DOHH2 (cell line): ENCODE measurements around the gene ZNF565.

Source experiments
- H3F3A ChIP-seq: fragments of 200-600 bp; sonication (generic), shearing (Covaris generic); 2 replicates; pipeline ENCODE4 v1.6.0; 2016; ENCODE audit warnings: antibody characterized with exemption, mild to moderate bottlenecking; ENCODE audit not compliant: control insufficient read depth, insufficient read depth
- H3K27ac ChIP-seq: fragments of 200-600 bp; sonication (generic); 2 replicates; pipeline ENCODE4 v1.5.1; 2014; ENCODE audit warnings: low read depth, mild to moderate bottlenecking, low read length, moderate library complexity
- H3K27me3 ChIP-seq: fragments of 200-600 bp; sonication (generic); 2 replicates; pipeline ENCODE4 v1.6.1; 2014; ENCODE audit warnings: mild to moderate bottlenecking, low read length, mixed read lengths; ENCODE audit not compliant: control insufficient read depth
- H3K36me3 ChIP-seq: fragments of 200-600 bp; sonication (generic); 2 replicates; pipeline ENCODE4 v1.6.1; 2014; ENCODE audit warnings: mild to moderate bottlenecking, low read length, moderate library complexity, mixed read lengths; ENCODE audit not compliant: control insufficient read depth
- H3K4me1 ChIP-seq: fragments of 200-600 bp; sonication (generic); 2 replicates; pipeline ENCODE4 v1.6.1; 2014; ENCODE audit warnings: mild to moderate bottlenecking, low read length, mixed read lengths; ENCODE audit not compliant: control insufficient read depth
- H3K4me2 ChIP-seq: fragments of 200-600 bp; sonication (generic); 2 replicates; pipeline ENCODE4 v1.6.0; 2014; ENCODE audit warnings: mild to moderate bottlenecking, low read length, moderate library complexity
- H3K4me3 ChIP-seq: fragments of 200-600 bp; sonication (generic); 2 replicates; pipeline ENCODE4 v1.5.1; 2014; ENCODE audit warnings: mild to moderate bottlenecking, low read length, mixed read lengths
- H3K79me2 ChIP-seq: fragments of 200-600 bp; sonication (generic); 2 replicates; pipeline ENCODE4 v1.6.1; 2014; ENCODE audit warnings: mild to moderate bottlenecking, low read length, mixed read lengths; ENCODE audit not compliant: control insufficient read depth
- H3K9me2 ChIP-seq: fragments of 200-600 bp; sonication (generic); replicated peaks from 2 replicates; pipeline ENCODE4 v1.6.1; 2014; ENCODE audit warnings: mild to moderate bottlenecking, low read length, mixed read lengths; ENCODE audit not compliant: control insufficient read depth
- H3K9me3 ChIP-seq: fragments of 200-600 bp; sonication (generic); 2 replicates; pipeline ENCODE4 v1.6.1; 2014; ENCODE audit warnings: antibody characterized with exemption, low read length, mixed read lengths; ENCODE audit not compliant: control insufficient read depth, insufficient read depth
- H4K20me1 ChIP-seq: fragments of 200-600 bp; sonication (generic); 2 replicates; pipeline ENCODE4 v1.6.0; 2014; ENCODE audit warnings: low read depth, mild to moderate bottlenecking, antibody characterized with exemption, low read length, moderate library complexity; ENCODE audit not compliant: control insufficient read depth, insufficient read depth
- CTCF ChIP-seq: fragments of 200-600 bp; sonication (generic); IDR thresholded peaks from one replicate; pipeline ENCODE4 v1.5.1; 2014; ENCODE audit warnings: antibody characterized with exemption, mild to moderate bottlenecking, low read depth, low read length; ENCODE audit not compliant: poor library complexity, severe bottlenecking
- EZH2phosphoT487 ChIP-seq: fragments of 200-600 bp; sonication (generic); IDR thresholded peaks from 2 replicates; pipeline ENCODE4 v1.6.1; 2017; ENCODE audit warnings: borderline replicate concordance, mild to moderate bottlenecking, antibody characterized with exemption, low read length, moderate library complexity, mixed read lengths

Gene ZNF565

DNA sequence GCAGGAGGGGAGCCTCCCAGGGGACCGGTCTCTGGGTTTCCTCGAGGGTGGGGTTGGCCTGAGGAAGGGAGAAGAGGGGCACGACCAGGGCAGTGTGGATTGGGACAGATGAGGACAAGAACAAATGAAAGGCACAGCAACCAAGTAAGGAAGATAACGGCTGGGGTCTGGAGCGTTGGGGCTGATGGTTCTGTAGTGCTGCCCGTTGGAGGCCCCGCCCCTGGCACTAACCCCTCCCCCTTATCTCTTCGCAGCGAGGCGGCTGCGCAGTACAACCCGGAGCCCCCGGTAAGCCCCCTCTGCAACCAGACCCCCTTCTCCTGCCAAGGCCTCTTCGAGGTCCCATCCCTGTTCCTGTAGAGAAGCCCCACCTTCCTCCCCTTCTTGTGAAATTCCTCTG lies 72.4 kb downstream of the ZNF565 start:
- no peaks in the 10 kb centered on the region for H3K27me3 ChIP-seq
- H3K79me2 ChIP-seq, result peaks cover 22% of the 10 kb centered on the region
- no peak for TF ChIP-seq CTCF
- no peak for TF ChIP-seq EZH2phosphoT487
- peaks cover 36% of the 10 kb centered on the region for H3K36me3 ChIP-seq
- peak overlapping the region; percentile 85 for H3K4me2 ChIP-seq
- H3K9me2 ChIP-seq, result no peaks in the 10 kb centered on the region
- no peak overlapping the region for H3K27ac ChIP-seq
- peaks cover 11% of the 10 kb centered on the region for H3K4me1 ChIP-seq
- H3K9me3 ChIP-seq, result no peaks in the 10 kb centered on the region
- no peaks in the 10 kb centered on the region for H3F3A ChIP-seq
- H4K20me1 ChIP-seq, result peaks cover 3% of the 10 kb centered on the region; the same call in 1 of the 2 replicates
- no peak overlapping the region for H3K4me3 ChIP-seq

- H3K27me3 ChIP-seq, result no peaks in the 10 kb centered on the region
- no peaks in the 10 kb centered on the region for H3F3A ChIP-seq
- H3K79me2 ChIP-seq, result peaks cover 22% of the 10 kb centered on the region
- peaks cover 11% of the 10 kb centered on the region for H3K4me1 ChIP-seq
- peaks cover 34% of the 10 kb centered on the region for H3K36me3 ChIP-seq
- peaks cover 3% of the 10 kb centered on the region; the same call in 1 of the 2 replicates for H4K20me1 ChIP-seq
- peak overlapping the region; percentile 67; the same call in 1 of the 2 replicates for H3K27ac ChIP-seq
- no peak for TF ChIP-seq CTCF
- no peak for TF ChIP-seq EZH2phosphoT487
- no peaks in the 10 kb centered on the region for H3K9me2 ChIP-seq
- no peaks in the 10 kb centered on the region for H3K9me3 ChIP-seq
- H3K4me3 ChIP-seq, result peak overlapping the region; percentile 84
- H3K4me2 ChIP-seq, result peak overlapping the region; percentile 85
Measured at GRCh38 chr19:36141039-36141927, 73.2 kb downstream of the ZNF565 start.

GRCh38 chr19:36140304-36141038 lies 74.0 kb downstream of the ZNF565 start:
- Histone ChIP-seq H3K36me3 (peaks cover 26% of the 10 kb centered on the region), H3K4me2 (peak overlapping the region; percentile 85), H4K20me1 (peaks cover 3% of the 10 kb centered on the region; the same call in 1 of the 2 replicates), H3K9me3 (no peaks in the 10 kb centered on the region), H3K27ac (peak overlapping the region; percentile 67), H3K4me1 (peaks cover 11% of the 10 kb centered on the region), H3K4me3 (peak overlapping the region; percentile 84), H3F3A (no peaks in the 10 kb centered on the region), H3K9me2 (no peaks in the 10 kb centered on the region), H3K79me2 (peaks cover 22% of the 10 kb centered on the region), H3K27me3 (no peaks in the 10 kb centered on the region)
- TF ChIP-seq EZH2phosphoT487 (no peak), CTCF (no peak)
